Stimulated activated CD4-positive, alpha-beta T cell treated with anti-CD3 and anti-CD28 coated beads, Interleukin-2, amount 100 ng/mL, for 24 hours (primary cell): ENCODE measurements around the gene AHI1.

Experiments
- DNase-seq, 2 donors: peaks; one replicate each; pipeline ENCODE4 v3.0.0-alpha.2; 2020

The AHI1 gene

DNA sequence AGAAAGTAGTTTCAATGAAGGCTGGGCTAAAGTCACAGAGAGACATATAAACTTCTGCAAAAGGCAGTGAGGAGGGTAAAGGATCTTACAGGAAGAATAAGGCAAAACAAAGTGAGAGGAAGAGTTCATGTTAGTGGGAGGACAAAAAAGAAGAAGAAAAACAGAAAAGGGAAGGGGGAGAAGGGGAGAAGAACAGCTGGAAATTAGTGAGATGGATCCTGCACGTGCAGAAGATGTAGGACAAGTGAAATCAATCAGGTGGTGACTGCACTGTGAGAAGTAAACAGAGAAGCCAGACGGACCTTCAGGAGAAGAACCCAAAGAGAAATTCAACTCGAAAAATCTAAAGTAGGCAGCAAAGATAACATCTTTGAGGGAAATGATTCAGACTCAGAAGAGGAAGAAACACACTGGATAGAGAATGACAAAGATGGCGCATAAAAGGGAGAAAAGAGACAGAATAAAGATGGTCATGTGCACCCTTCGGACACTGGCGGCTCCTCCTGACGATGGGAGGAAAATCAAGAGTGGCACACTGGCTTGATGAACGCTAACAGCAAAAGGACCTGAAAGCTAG lies 210.5 kb downstream of the AHI1 start:
- no peak for DNase-seq

DNA sequence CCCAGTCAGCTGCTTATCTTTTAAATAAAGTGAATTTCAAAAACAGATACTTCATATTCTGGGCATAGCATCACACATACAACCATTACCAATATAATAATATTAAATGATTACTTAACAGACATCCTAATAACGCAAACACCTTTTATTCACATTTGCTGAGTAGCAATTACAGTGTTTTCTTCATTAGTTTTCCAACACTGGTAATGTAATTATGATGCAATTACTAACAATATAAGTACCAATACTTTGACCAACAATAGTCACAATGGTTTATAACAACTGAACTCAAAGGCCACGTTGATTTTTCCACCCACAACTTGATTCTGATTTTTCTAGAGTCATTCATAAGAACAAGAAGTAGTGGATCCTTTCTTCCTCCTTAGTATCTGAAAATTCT lies 212.4 kb downstream of the AHI1 start:
- no peak for DNase-seq

DNA sequence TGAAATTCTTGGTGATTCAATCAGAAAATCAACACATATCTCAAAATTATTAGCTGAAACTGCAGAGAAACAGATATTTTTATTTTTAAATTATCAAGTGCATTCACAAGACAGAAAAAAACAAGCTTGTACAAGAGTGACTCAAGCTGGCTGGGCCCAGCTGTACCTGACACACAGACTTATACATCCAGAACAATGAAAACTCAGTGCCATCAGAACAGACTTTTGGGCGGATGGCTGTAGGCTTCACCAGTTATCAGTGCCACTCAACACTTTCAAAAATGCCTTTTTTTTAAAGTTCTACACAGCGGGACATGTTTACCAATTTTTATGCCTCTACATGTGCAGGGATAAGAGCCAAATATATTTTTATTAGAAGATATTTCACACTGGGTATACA lies 213.6 kb downstream of the AHI1 start:
- DNase-seq = no peak

DNA sequence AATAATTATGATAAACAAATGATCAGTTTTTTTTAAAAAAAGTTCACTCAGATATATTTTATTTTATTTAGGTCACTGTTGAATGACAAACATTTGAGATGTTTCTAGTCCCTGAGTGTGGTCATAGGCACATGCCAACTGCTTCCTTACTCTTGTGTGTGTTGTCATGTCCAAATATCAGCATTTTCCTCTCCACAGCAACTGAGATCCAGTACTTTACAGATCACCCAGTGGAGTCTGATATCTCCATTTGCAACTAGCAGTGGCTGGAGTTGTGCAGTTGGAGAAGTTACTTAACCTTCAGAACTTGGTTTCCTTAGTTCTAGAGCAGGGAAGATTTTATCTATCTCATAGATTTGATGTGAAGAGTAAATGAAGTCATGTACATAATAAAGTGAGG lies 215.1 kb downstream of the AHI1 start:
- DNase-seq = no peak

DNA sequence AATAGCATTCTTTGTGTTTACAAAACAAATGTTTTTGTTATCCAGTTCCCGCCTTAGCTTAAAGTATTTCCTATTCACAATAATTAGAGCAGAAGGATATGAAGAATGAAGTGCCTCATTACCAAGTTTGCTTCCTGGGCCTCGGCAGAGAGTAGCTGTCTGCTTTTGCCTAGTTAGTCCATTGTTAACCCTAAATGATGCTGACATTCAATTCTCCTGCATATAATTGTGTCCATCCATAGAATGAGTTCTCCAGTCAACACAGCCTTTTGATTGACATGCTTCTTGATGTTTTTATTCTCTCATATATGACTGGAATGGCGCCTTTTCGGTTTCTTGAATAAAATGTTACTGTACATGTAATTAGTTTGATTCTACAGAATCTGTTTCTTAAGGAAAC lies 215.6 kb downstream of the AHI1 start:
- DNase-seq = no peak

DNA sequence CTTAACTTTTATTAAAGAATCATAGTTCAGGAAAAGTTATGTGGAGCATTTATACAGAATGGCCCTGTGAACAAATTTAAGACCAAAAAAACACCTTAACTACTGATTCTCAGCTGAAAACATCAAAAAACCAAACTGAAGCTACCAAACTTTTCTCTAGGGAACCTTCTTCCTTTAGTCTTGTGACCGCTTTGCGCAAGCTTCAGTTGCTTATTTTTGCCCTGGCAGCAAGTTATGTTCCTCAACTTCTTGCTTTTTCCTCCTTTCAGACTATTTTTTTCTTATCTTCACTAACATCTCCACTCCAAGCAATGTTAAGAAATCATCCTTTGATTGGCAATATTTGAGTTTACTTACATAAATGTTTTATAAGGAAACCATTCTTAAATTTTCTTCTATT lies 216.3 kb downstream of the AHI1 start:
- DNase-seq = no peak

DNA sequence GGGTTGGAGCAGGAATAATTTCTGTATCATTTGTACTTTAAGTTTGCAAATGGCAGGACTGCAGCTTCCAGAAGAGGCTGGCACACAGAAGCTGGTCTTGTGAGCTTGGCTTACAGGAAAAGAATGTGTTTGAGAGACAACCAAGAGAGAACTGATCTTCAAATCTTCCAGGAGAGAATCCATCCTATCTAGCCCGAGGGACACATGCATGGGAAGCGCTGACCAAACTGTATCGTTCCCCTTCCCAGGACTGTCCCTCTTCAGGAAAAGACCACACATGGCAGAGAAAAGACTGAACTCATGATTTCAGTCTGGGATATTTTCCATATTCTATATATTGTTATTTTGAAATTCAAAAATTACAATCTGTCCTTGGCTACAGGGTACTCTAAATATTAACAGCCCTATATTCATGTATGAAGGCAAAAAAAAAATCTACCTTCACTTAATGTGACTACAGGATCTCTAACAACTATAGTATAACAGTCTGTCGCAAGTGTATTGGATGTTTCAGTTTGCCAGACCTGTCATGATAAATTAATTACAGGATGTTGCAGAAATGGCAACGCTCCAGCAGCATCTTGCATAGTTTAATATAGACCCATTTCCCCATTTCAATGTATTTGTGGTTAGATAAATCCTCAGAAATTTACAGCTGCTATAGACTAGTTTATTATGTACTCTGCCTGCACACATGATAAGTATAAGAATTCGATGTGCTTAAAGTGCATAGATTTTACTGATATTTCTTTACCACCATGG lies 217.0 kb downstream of the AHI1 start:
- DNase-seq = no peak

DNA sequence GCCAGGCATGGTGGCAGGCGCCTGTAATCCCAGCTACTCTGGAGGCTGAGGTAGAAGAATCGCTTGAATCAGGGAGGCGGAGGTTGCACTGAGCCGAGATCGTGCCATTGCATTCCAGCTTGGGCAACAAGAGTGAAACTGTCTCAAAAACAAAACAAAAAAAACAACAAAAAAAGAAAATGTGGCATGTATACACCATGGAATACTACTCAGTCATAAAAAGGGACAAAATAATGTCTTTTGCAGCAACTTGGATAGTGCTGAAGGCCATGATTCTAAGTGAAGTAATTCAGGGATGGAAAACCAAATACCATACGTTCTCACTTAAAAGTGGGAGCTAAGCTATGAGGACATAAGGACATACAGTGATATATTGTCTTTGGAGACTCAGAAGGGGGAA lies 220.1 kb downstream of the AHI1 start:
- no peak for DNase-seq

DNA sequence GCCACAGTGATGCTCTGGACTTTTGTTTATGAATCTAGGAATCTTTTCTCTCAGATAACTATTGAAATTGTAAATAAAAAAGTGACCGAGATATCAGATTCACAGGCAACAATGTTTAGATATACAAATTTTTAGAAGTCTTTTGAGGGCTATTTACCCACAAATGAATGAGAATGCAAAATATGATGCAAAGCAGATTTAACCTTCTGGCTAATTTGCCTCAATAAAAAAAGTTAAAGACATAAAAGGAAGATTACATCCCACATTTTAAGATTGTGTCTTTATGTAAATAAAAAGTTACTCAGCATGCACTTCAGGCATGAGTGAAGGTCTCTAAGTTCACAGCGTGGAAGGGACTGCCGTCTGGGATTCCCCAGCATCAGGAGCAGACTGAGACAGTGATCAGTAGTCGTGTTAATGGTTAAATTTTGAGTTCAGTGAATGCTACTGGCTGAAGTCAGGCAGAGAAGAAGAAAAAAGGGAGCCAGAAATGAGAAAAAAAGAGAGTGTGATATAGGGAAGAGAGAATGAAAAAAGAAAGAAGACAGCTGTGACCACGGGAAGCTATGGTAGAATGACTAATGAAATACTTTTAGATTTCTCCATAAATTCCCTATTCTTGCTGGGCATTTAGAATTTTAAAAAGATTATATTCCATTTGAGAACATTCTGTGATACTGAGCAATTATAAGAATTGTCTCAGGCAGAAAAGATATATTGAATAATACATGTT lies 222.8 kb downstream of the AHI1 start:
- no peak for DNase-seq

DNA sequence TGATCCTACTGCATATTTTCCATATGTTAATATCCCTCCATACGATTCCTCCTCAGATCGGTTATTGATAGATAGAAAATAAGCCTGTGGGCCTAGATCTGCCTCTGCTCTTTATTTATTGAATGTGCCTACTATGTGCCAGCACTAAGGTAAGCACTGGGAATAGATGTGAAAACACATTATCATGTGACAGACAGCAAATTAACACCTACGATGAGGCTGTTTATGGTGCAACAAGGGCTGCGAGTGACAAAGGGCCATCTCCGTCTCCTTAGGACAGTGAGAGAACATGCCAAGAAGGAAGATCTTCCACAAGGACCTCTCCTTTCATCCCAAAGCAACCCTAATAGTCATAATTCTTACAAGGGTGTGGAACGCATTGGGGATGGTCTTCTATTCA lies 225.9 kb downstream of the AHI1 start:
- no peak for DNase-seq

DNA sequence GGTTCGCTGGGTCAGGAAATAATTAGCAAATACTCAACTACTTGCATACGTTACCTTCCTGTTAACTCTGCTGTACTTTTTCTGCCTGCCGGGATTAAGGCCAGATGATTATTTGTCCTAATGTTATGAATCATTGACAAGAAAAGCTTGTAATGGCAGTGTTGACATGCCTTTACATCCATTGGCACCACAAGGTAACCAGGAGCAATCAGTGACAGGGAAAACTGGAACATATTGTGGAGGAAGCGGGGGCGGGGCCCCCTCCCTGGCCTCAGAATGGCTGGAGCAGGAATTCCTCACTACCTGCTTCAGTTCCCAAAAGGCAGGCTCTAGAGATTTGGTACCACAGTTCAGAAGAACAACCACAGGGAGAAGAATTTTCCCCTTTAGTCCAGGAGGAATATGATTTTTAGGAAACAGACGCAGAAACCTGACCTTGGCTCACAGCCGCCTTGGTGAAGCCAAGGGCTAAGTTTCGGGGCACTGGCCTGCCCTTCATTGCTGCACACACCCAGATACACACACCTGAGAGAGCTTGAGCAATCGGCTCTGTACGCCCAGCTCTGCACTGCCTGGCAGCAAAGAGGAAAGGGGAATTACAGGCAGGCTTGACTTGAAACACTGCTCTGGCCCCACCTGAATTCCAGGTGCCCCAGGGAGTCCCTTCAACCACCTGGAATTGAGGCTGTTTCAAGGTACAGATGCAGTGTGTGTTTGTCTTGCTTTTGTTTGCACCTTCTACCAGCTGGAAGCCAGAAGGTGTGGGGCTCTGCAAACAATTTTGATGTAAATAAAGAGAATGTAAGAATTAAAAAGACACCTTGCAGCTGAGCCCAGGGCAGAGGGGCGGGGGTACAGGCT lies 226.6 kb downstream of the AHI1 start:
- DNase-seq = no peak

DNA sequence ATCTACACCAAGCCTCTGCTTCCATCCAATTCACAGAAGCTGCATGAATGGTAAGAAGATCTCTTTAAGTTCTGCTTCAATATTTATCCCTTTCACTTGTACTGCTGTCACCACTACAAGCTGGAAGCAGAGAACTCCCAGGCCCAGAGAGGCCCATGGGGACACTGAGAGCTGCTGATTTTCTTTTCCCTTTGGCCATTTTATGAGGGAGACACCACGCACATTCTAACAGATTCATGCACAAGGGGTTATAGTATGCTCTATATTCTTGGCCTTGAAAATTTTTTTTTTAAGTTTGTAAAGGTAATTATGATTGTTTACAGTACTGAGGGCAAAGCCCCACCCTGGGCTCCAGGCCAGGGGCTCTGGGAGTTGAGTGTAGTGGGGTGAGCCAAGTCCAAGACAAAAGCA lies 228.1 kb downstream of the AHI1 start:
- DNase-seq = no peak

DNA sequence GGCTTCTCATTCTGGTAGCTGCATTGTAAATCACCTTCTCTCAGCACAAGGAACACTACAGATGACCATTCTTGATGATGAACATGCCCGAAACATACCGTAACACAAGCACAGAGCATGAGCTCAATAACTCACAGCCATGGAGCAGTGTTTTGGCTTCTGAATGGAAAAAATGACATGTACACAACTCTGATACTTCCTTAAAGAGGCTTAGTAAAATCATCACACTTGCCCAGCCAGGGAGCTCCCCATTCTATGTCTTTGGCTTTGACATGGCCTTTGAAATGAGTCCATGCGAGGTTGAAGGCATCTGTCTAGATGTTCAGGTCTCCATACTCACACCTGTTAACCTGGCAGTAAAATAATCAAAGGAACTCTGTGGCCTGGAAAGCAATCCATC lies 228.8 kb downstream of the AHI1 start:
- DNase-seq = no peak

DNA sequence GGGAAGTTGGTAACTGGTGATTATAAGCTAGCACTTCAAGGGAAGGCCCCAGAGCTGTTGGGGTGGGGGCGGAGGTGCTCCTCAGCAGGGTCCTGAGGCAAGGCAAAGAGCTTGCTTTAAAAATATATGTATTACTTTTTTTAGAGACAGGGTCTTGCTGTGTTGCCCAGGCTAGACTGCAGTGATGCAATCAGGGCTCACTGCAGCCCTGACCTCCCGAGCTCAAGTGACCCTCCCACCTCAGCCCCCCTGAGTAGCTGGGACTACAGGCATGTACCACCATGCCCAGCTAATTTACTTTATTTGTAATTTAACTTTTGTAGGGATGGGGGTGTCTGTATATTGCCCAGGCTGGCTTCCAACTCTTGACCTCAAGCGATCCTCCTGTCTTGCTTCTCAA lies 229.3 kb downstream of the AHI1 start:
- DNase-seq = no peak

DNA sequence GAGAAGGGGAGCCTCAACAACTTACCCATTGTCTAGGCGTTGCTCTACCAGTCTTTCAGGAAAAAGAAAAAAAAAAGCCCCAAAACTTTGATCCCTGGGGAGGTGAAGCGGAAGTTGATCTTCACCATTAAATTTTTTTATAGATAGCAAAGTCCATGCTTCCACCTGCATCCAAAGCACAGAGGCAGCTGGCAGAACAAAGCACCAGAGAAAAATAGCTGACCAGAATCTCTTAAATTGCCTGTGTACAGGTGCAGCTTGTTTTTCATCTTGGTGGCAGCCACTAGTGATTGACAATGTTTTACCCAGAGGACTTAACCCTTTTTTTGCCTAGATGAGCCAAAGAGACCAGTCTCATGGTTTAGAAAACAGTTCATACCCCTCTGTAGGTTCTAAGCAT lies 230.5 kb downstream of the AHI1 start:
- no peak for DNase-seq

DNA sequence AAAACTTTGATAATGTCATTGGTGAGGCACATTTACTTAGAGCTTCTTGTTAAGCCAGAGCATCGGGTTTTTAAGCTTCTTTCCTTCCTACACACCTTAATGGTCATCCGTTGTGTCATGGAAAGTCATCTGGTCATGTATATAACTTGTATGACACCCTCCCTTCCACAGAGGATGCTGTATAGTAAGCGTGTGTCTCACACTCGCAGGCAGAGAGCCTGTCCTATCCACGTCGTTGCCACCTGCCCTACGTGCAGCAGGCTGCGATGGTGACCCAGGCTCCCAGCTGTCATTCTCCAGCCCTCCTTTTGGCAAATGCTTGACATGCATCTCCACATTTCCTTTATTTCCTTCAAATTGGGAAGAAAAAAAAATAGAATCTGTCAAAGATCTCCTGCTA lies 230.9 kb downstream of the AHI1 start:
- no peak for DNase-seq

DNA sequence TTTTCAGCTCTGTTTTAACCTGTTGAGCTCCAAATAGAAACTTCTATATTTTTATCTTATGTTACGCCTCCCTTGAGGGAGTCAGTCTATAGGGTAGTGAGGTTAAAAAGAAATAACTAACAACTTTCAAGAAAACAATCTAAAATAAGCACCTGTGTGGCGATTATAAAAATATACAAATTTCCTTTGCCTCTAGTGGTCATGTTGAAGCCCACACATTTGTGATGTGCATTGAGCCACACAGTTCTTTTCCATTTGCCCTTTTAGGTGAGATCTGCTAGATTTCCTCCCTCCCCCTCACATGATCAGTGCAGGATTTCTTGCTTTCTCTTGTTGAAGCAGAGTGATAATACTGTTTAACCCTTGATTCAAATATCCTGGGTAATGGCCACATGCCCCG lies 232.3 kb downstream of the AHI1 start:
- DNase-seq = no peak

DNA sequence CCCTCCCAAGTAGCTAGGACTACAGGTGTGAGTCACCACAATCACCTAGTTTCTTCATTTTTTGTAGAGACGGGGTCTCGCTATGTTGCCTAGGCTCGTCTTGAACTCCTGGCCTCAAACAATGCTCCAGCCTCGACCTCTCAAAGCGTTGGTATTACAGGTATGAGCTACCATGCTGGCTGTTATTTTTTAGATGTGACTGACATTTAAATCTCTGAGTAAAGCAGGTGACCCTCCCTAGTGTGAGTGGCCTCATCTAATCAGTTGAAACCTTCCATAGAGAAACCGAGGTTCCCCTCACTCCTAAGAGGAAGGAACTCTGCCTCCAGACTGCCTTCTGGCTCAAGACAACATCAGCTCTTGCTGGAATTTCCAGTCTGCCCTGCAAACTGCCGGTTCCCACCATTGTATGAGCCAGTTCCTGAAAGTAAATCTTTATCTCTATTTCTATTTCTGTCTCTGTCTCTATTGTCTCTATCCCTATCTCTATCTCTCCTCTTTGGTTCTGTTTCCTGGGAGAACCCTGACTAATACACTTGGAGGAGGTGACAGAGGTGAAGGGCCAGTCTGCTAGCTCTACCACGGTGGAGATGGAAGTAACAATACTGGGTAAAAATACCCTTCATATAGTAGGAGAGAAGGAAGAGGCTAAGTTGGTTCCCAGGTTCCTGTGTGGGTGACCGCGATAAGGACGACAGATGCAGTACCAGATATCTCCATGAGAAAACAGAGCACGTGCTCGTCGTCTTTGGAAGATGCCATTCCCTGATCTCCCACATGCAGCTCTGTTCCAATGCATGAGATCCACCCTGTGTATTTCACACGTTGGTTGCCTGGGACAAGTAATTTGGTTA lies 235.4 kb downstream of the AHI1 start:
- DNase-seq = no peak

DNA sequence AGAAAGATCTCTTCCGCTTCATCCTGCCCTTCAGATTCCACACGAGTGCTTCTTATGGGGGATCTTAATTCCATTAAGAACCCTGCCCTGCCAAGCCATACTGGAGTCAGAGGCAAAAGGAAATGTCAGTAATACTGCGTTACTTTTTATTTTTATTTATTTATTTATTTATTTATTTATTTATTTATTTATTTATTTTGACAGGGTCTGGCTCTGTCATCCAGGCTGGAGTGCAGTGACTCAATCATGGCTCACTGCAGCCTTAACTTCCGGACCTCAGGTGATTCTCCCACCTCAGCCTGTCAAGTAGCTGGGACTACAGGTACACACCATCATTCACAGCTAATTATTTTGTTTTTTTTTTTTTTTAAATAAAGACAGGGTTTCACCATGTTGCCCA lies 236.9 kb downstream of the AHI1 start:
- no peak for DNase-seq

DNA sequence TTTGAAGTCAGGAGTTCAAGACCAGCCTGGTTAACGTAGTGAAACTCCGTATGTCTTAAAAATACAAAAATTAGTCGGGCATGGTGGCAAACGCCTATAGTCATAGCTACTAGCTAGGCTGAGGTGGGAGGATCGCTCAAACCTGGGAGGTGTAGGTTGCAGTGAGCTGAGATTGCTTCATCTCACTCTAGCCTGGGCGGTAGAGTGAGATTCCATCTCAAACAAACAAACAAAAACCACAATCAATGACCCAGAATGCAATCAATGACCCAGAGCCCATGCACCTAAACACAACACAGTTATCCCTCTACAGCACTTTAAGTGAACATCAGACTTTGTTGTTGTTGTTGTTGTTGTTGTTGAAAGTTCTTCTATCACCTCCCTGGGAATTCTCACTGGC lies 238.6 kb downstream of the AHI1 start:
- no peak for DNase-seq

DNA sequence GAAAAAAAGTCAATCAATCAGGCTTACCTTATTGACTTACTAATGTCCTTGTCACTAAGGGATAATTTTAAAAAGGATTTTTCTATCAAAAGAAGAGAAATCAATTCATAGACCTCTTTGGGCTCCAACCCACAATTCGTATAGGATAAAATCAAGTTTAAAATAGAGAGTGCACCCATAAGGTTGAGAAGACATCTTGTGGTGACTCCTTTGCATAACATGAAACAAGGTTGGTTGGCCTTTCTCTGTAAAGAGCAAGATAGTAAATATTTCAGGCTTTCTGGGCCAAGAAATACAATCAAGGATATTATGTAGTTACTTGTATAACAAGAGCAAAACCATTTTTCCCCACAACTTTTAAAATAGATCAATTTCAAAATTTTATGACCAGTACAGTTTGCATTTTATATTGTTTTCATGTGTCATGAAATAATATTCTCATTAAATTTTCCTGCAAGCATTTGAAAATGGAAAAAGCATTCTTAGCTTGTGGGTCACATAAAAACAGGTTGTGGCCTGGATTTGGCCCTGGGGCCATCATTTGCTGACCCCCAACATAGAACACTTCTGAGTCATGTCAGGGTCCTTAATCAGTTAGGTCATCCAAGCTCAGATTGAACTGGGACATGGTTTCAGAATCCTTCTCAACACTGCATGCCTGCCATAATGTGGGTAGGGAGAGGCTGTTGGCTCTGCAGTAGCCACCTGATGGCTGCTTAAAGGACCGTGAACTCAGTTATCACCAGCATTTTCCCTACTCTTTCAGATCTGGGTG lies 239.7 kb downstream of the AHI1 start:
- no peak for DNase-seq

DNA sequence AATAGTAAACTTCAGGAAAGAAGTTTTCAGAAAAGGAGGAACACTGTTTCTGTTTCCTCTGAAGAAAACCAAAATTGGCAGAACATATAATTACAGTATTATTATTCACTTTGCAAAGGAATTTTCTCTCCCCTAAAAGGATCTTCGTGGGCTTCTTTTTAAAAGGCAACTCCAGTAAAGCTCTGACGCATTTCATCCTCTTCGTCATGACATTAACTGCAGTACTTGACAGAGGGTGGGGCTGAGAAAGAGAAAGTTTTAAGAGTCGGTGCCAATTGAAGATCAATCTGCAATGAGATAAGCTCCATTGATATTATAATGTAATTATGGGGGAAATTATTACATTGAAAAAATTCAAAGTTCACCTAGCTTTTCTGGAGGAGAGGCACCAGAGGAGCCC lies 240.7 kb downstream of the AHI1 start:
- no peak for DNase-seq
